GM21619 (cell line): Measurements from ENCODE around the gene CYP51A1.
A peak's percentile ranks its signal among the peaks of the same experiment; 100 is the strongest.
"Not testable (repeated sequence)": the region's sequence is repeated elsewhere in the genome, so short reads cannot be mapped to it uniquely, and the experiment has no call there.

Source experiments
- ATAC-seq: cut with Tn5 transposase; IDR thresholded peaks from one replicate; pipeline ENCODE4 v1.9.1; 2021; ENCODE audit not compliant: unreplicated experiment

The CYP51A1 gene

GRCh38 chr7:92131764-92132330 lies 2.4 kb downstream of the CYP51A1 start:
- no peak for ATAC-seq

DNA sequence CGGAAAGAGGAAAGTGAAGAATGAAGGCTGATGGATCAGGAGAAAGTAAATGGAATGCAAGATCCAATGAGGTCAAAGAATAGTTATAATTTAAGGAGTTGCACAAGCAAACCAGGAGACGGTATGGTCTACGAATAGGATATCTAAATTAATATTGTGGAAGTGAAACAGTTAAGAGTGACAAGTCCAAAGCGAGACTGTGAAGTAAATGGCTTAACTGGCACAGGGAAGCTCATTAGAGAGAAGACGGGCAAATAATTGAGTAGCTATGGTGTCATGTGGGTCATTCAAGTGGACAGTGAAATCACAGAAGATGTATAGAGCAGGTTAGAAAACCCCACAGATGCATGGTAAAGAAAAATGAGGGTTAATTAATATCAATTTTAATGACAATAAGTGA lies 3.2 kb downstream of the CYP51A1 start:
- ATAC-seq = no peak

- no peak for ATAC-seq
These were observed 12.6 kb downstream of the CYP51A1 start for GRCh38 chr7:92121681-92122080.

DNA sequence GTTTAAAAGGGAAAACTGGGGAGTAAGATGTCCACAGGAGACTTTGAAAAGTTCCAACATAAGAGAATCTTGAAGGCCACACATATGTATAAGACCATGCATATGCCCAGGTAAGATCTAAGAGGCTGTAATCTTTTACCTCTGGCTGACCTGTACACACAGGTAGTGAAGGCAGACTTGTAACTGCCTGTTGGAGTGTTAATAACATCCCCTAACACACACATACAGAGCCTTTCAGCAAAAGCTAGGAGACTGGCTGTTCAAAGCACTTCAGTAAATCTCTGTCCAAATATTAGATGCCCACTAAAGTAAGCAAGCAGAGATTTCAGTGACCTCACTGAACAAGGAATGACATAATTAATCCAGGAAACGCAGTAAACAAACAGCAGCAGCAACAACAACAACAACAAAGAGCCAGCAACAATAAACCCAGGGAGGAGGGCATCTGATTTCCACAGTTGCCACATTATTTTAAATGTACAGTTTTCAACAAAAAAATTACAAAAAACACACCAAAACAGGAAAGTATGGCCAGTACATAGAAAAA lies 15.0 kb downstream of the CYP51A1 start:
- no peak for ATAC-seq

DNA sequence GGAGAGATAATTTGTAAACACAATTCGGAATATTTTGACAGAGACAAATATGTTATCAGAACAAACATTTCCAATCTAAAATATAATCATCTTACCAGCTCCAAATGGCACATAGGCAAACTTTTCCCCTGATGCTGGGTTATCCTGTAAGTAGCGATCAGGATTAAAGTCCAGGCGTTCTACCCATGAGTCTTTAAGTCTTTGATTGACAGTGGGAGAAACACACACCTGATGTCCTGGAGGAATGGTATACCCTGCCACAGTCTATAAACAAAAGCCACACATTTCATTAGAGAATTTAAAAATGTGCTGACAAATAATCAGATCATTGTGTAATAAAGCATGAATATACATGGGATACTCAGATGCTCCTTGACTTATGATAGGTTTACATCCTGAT lies 17.3 kb downstream of the CYP51A1 start:
- ATAC-seq = no peak

DNA sequence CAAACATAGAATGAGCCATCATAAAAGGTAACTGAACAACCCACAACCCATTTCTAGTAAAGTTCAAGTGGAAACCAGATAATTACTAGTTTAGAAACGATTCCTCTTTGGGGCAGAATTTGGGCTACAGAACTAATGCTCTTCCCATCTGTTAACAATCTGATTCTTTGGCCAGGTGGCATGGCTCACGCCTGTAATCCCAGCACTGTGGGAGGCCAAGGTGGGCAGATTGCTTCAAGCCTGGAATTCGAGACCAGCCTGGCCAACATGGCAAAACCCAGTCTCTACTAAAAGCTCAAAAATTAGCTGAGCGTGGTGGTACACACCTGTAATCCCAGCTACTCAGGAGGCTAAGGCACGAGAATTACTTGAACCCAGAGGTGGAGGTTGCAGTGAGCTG lies 18.5 kb downstream of the CYP51A1 start:
- no peak for ATAC-seq

GRCh38 chr7:92110857-92111256 lies 23.4 kb downstream of the CYP51A1 start:
- ATAC-seq = no peak

- ATAC-seq = no peak
These were observed 25.5 kb downstream of the CYP51A1 start for GRCh38 chr7:92108821-92109220.

GRCh38 chr7:92102862-92103261 lies 31.4 kb downstream of the CYP51A1 start:
- ATAC-seq = not testable (repeated sequence)

- ATAC-seq = no peak
These were observed 33.7 kb downstream of the CYP51A1 start for GRCh38 chr7:92100534-92100933.

DNA sequence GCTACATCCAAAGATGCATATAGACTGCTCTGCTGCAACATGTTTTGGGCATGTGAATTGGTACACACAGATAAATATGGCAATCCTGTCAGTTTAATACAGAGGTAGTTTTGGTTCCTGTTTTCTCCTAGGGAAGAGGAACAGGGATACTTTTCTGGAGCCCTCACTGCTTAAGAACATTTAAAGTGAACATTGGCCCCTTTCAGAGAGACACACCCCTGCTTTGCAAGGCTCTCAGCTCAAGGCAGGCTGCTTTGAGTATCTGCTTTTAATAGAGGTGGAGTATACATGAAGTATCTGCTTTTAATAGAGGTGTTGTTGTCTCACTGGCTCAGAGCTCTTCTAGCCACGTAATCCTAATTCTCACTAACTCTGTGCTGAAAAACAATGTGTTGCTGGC lies 38.9 kb downstream of the CYP51A1 start:
- no peak for ATAC-seq

DNA sequence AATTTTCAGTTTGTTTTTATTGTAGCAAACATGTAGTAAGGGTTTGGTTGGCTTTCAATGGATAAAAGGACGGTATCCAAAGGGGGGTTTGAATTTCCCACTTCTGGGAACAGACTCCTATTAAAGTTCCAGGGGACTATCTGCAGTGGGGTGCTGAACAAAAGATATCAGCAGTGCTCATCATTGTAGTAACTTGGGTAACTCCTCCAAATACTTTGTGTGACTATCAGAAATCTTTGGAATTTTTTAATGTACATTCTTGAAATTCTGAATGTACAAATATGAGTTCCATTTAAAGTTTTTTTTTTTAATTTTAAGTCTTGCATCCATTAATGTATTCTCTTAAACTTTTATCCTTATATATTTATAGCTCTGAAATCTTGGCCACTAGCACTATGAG lies 42.1 kb downstream of the CYP51A1 start:
- no peak for ATAC-seq

- ATAC-seq = no peak
These were observed 46.0 kb downstream of the CYP51A1 start for GRCh38 chr7:92088266-92088665.

DNA sequence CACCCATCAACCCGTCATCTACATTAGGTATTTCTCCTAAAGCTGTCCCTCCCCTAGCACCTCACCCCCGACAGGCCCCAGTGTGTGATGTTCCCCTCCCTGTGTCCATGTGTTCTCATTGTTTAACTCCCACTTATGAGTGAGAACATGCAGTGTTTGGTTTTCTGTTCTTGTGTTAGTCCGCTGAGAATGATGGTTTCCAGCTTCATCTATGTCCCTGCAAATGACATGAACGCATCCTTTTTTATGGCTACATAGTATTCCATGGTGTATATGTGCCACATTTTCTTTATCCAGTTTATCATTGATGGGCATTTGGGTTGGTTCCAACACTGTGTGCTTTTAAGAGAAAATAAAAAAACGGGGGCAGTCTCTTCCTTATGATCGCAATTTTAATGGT lies 50.4 kb downstream of the CYP51A1 start:
- ATAC-seq = not testable (repeated sequence)

DNA sequence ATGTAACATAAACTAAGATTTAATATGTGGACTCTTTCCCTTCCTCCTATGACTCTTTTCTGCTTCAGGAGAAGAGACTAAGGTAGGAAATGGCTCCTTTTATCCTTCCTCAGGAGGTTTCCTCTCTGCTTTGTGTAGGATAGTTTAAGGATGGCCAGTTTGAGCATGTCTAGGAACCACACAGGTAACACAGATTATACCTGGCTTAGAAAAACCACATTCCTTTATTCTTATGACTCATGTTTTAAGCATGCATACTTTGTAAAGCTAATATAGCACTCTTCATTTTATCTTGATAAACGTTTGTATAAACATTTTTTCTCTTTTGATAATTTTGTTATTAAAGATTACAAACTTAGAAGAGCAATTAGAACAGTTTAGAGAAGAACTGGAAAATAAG lies 57.8 kb downstream of the CYP51A1 start:
- ATAC-seq = no peak

- ATAC-seq = peak; percentile 98
These were observed 58.7 kb downstream of the CYP51A1 start for GRCh38 chr7:92075455-92076158.

- ATAC-seq = no peak
These were observed 61.6 kb downstream of the CYP51A1 start for GRCh38 chr7:92072708-92073107.

- ATAC-seq = no peak
These were observed 62.2 kb downstream of the CYP51A1 start for GRCh38 chr7:92072121-92072520.

DNA sequence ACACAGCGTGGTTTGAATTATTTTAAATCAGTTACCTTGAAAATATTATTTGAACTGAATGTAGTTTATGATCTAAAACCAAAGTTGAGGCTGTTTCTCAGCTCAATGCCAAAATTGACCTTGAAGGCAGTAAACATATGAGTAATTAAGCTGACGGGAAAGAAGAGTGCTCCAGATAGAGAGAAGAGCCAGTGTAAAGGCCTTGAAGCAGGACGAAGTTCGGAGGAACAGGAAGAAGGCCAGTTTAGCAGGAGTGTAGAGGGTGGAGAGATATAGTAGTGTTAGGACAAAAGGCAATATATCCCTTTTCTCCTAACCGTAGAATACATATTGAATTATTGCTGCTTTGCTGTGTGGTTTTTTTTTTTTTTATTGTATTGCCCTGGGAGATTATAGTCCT lies 63.2 kb downstream of the CYP51A1 start:
- no peak for ATAC-seq

- no peak for ATAC-seq
These were observed 69.7 kb downstream of the CYP51A1 start for GRCh38 chr7:92064438-92065029.
